ENCODE results near the gene ASH1L.
A peak's percentile ranks its signal among the peaks of the same experiment; 100 is the strongest.

The ASH1L gene

DNA sequence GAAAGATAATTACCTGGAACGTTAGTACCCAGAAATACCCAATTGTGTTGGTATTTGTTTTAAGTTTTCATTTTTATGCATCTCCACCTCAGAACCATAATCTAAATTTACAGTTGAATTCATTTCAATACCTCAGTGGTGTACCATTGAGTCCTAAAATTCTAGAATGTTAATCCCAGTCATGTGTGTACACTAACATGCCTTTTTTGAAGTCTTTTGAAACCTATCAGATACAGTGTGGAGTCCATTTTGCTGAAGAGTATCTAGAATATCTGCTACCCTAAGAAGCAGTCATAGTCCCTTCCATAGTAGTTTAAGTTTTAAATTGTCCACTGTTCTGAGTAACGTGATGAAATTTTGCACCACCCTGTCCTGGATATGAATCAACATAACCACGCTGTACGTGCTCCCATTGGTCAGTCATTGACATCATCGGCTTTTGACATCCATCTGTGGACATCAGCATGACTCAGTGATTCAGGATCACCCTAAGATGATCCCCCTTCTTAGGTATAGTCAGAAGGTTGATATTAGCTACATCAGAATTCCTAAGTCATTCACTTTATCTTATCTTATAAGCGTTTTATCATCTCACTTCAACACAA, 7.5 kb upstream of the ASH1L start:
- TF ChIP-seq, protein P1, sequence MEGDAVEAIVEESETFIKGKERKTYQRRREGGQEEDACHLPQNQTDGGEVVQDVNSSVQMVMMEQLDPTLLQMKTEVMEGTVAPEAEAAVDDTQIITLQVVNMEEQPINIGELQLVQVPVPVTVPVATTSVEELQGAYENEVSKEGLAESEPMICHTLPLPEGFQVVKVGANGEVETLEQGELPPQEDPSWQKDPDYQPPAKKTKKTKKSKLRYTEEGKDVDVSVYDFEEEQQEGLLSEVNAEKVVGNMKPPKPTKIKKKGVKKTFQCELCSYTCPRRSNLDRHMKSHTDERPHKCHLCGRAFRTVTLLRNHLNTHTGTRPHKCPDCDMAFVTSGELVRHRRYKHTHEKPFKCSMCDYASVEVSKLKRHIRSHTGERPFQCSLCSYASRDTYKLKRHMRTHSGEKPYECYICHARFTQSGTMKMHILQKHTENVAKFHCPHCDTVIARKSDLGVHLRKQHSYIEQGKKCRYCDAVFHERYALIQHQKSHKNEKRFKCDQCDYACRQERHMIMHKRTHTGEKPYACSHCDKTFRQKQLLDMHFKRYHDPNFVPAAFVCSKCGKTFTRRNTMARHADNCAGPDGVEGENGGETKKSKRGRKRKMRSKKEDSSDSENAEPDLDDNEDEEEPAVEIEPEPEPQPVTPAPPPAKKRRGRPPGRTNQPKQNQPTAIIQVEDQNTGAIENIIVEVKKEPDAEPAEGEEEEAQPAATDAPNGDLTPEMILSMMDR (IDR thresholded peaks at IDR 0.05; ENCODE audit: insufficient read depth, low read depth, low read length, missing control alignments): no peak
- H3K4me3 ChIP-seq (ENCODE audit: low read depth, low read length): no peak overlapping the region
- DNase-seq (ENCODE audit: low read depth): no peak

DNA sequence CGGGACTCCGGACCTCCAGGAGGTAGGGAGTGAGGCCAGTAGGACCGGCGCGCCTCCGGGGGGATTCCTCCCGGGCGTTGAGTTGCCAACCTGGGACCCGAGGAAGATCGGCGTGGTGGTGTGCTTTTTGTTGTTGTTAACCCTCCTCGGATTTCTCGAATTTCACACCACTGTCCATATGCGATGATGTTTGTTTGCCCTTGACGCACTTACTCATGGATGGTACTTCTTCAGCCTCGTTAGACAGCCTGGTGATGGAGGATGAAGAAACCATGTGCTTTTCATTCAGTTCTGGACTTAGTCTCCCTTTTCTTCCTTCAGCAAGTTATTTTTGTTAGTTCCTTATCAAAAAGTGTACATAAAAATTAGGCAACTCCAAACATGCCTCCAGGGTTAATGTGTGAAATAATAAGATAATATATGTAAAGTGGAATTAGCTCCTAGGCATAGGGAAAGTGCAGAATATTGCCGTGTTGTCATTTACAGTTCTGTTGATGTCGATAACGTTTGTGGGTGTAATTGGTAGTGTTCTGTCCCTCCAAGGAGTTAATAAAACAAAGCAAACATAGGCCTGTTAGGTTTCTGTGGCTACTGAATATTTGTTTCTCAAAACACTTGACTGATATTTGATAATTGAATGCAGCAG, 897 bp upstream of the ASH1L start:
- H3K4me3 ChIP-seq (ENCODE audit: low read depth, low read length): peak overlapping the region; percentile 81
- peak; percentile 12 for DNase-seq (ENCODE audit: low read depth)

DNA sequence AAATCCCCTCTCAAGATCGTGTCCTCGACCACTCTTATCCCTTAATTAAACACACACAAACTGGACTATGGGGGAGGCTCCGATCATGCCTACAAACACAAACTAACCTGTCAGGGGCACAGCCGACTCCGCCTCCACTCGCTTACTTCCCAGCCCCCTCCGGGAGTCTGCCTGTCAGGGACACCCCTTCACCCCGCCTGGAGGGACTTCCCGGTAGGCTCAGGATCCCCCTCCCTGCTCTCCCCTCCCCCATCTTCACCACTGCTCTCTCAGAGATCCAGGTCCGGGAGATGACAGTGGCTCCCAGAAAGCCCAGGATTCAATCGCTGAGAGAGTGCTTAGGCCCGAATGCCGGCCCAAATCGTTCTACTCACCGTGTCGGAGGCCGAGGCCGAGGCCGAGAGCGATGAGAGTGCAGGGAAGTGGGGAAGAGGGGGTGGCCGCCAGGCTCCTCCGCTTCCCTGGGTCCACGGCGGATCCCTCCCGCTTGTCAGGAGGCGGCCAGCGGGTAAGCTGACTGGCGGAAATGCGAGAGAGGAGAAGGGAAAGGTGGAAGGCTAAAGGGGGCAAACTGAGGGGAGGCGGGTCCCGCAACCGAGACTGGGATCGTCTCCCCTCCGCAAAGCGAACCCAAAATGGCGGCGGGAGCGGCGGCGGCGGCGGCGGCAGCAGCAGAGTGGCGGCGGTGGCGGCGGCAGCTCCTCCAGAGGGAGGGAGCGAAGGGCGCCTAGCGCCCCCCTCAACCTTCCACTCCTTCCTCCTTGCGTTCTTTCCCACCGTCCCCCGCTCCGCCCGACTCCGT, 623 bp downstream of the ASH1L start:
- peak; percentile 32 for DNase-seq (ENCODE audit: low read depth)
- H3K4me3 ChIP-seq (ENCODE audit: low read depth, low read length): peak overlapping the region; percentile 81

GRCh38 chr1:155555915-155556314, 6.7 kb downstream of the ASH1L start:
- H3K4me3 ChIP-seq (ENCODE audit: low read depth, low read length): no peak overlapping the region
- TF ChIP-seq, protein P1 (IDR thresholded peaks at IDR 0.05; ENCODE audit: insufficient read depth, low read depth, low read length, missing control alignments): no peak
- DNase-seq (ENCODE audit: low read depth): no peak

DNA sequence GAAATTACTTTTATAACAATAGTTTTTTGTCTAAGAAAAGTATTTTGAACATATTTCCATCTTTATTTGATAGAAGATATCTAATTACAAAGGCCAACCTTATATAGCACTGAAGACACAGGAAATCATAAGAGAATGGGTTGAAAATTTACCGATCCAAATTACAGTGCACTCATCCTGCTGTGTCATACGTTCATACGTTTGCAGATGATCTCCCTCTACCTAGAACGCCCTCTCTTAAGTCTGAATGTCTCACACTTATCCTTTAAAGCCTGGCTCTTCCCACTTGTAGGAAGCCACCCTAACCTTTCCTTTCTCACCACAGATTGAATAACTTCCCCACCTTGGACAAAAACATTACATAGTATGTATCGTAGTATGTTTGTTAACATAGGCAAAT, 9.3 kb downstream of the ASH1L start:
- DNase-seq (ENCODE audit: low read depth): no peak
- no peak overlapping the region for H3K4me3 ChIP-seq (ENCODE audit: low read depth, low read length)
- TF ChIP-seq, protein P1 (IDR thresholded peaks at IDR 0.05; ENCODE audit: insufficient read depth, low read depth, low read length, missing control alignments): no peak

GRCh38 chr1:155548706-155549105, 13.9 kb downstream of the ASH1L start:
- TF ChIP-seq, protein P1 (IDR thresholded peaks at IDR 0.05; ENCODE audit: insufficient read depth, low read depth, low read length, missing control alignments): no peak
- H3K4me3 ChIP-seq (ENCODE audit: low read depth, low read length): no peak overlapping the region
- no peak for DNase-seq (ENCODE audit: low read depth)

DNA sequence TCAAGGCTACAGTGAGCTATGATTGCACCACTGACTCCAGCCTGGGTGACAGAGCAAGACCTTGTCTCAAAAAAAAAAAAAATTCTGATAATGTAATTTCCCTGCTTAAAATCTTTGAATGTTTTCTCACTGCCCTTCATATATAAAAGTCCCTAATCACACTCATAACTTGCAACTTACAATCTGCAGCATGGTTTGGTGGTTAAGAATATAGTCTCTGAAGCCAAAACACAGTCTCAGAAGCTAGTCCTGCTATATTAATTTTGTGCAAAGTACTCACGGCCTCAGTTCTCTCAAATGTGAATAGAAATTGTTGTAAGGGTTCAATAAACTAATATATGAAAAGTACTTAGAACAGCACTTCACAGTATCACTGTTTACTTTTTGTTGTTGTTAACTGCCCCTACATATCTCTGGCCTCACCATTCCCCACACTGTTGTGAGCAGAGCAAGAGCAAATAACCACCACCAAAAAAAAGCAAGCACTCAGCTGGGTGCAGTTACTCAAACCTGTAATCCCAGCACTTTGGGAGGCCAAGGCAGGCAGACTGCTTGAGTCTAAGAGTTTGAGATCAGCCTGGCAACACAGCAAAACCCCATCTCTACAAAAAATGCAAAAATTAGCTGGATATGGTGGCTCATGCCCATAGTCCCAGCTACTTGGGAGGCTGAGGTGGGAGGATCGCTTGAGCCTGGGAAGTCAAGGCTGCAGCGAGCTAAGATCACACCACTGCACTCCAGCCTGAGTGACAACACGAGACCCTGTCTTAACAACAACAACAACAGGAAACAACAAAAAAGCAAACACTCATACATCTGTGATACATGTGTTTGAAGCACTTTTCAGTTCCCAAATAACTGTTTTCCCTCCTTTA, 22.4 kb downstream of the ASH1L start:
- H3K4me3 ChIP-seq (ENCODE audit: low read depth, low read length): no peak overlapping the region
- peak; percentile 54 for DNase-seq (ENCODE audit: low read depth)
- TF ChIP-seq, protein P1 (IDR thresholded peaks at IDR 0.05; ENCODE audit: insufficient read depth, low read depth, low read length, missing control alignments): no peak
